T-helper 22 cell (primary cell): ENCODE data around the gene RPL28.

Experiments
- DNase-seq: peaks from one replicate; pipeline ENCODE4 v3.0.0-alpha.2; 2020; ENCODE audit warnings: low read depth

Gene RPL28

GRCh38 chr19:55385724-55386492 lies at the start of gene RPL28:
RPL28 (plus strand) TSS chr19:55385932; CDS start chr19:55386358, 426 bp downstream.
- DNase-seq: peak; percentile 96

GRCh38 chr19:55336101-55336500 lies 49.6 kb upstream of the RPL28 start:
- no peak for DNase-seq

- peak; percentile 100 for DNase-seq
Observed at GRCh38 chr19:55339105-55339888, 46.4 kb upstream of the RPL28 start, which contains the start of gene KMT5C. KMT5C (plus strand) TSS chr19:55339876; CDS start chr19:55341937, 2,061 bp downstream.

- DNase-seq: no peak
Observed at GRCh38 chr19:55339889-55340783, 45.6 kb upstream of the RPL28 start.

- no peak for DNase-seq
Observed at GRCh38 chr19:55340784-55341147, 45.0 kb upstream of the RPL28 start.

- DNase-seq: peak; percentile 40
Observed at GRCh38 chr19:55341171-55341588, 44.6 kb upstream of the RPL28 start.

GRCh38 chr19:55341595-55342531 lies 43.9 kb upstream of the RPL28 start:
- DNase-seq: no peak

GRCh38 chr19:55344444-55344843 lies 41.3 kb upstream of the RPL28 start:
- no peak for DNase-seq

GRCh38 chr19:55345101-55345817 lies 40.5 kb upstream of the RPL28 start:
- DNase-seq: no peak

- DNase-seq: no peak
Observed at GRCh38 chr19:55345818-55346724, 39.7 kb upstream of the RPL28 start.

- DNase-seq: no peak
Observed at GRCh38 chr19:55346725-55347441, 38.8 kb upstream of the RPL28 start.

- DNase-seq: no peak
Observed at GRCh38 chr19:55347442-55348009, 38.2 kb upstream of the RPL28 start.

- no peak for DNase-seq
Observed at GRCh38 chr19:55348317-55349034, 37.3 kb upstream of the RPL28 start.

GRCh38 chr19:55350620-55351315 lies 35.0 kb upstream of the RPL28 start:
- DNase-seq: no peak

GRCh38 chr19:55352040-55352439 lies 33.7 kb upstream of the RPL28 start:
- DNase-seq: no peak

- DNase-seq: no peak
Observed at GRCh38 chr19:55352549-55353145, 33.1 kb upstream of the RPL28 start.
